C4-2B (cell line): ENCODE results near the gene IFT52.

Source experiments
- ZFX ChIP-seq: fragments of 450-650 bp; IDR thresholded peaks from 2 replicates; pipeline ENCODE4 v1.6.1; 2017
- TF ChIP-seq, protein P1 (sequence below): fragments of 450-650 bp; conservative IDR thresholded peaks from 2 replicates; pipeline ENCODE4 v1.5.1; 2017; ENCODE audit warnings: mild to moderate bottlenecking

DNA sequence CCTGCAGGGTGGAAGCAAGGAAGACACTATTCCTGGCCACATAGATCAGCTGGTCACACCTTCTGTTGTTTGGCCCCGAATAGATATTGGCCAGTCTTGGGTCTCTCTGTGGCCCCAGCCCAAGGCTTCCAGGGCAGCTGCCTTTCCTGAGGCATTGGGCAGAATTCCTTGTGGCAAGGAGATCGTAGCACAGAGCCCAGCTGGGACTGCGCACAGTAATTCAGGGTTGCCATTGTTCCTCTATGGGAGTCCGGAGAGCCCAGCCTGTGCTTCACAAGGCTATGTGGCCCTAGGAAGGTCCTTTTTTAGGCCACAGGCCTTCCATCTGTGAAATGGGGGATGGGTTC is 25.0 kb upstream of the IFT52 start:
- TF ChIP-seq, protein P1, sequence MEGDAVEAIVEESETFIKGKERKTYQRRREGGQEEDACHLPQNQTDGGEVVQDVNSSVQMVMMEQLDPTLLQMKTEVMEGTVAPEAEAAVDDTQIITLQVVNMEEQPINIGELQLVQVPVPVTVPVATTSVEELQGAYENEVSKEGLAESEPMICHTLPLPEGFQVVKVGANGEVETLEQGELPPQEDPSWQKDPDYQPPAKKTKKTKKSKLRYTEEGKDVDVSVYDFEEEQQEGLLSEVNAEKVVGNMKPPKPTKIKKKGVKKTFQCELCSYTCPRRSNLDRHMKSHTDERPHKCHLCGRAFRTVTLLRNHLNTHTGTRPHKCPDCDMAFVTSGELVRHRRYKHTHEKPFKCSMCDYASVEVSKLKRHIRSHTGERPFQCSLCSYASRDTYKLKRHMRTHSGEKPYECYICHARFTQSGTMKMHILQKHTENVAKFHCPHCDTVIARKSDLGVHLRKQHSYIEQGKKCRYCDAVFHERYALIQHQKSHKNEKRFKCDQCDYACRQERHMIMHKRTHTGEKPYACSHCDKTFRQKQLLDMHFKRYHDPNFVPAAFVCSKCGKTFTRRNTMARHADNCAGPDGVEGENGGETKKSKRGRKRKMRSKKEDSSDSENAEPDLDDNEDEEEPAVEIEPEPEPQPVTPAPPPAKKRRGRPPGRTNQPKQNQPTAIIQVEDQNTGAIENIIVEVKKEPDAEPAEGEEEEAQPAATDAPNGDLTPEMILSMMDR = no peak
- no peak for TF ChIP-seq ZFX
